ENCODE data around the gene AGAP1.

GRCh38 chr2:235803028-235803427, 309.2 kb downstream of the AGAP1 start:
- TF ChIP-seq CTCF (IDR thresholded peaks at IDR 0.05), result peak in 1 of 4 experiments; percentile 27
- TF ChIP-seq POLR2A (IDR thresholded peaks at IDR 0.05), result no peak
- no peak for TF ChIP-seq POLR2AphosphoS5 (IDR thresholded peaks at IDR 0.05)
